ENCODE results near the gene SULF2.

DNA sequence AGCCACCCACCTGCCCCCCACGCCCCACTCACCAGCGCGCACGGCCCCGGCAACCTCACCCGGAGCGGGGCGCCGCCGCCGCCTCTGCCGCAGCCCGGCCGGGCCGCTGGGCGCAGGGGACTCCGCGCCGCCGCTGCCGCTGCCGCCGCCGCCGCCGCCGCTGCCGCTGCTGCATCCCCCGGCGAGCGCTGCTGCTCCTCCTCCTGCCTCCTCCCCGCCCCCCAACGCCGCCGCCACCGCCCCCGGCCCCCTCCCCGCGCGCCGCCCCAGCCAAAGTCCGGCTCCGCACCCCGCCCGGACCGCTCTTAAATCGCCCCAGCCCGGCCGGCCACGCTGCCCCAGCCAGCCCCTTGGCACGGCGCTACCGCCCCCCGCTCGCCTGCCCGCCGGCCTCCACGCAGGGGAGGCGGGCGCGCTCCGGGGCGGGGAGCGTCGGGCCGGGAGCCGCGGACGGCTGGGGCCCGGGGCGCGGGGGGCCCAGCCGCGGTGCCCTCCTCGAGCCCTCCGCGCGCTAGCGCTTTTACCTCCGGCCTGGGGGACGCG, at the start of gene SULF2:
- TF ChIP-seq, protein P1, sequence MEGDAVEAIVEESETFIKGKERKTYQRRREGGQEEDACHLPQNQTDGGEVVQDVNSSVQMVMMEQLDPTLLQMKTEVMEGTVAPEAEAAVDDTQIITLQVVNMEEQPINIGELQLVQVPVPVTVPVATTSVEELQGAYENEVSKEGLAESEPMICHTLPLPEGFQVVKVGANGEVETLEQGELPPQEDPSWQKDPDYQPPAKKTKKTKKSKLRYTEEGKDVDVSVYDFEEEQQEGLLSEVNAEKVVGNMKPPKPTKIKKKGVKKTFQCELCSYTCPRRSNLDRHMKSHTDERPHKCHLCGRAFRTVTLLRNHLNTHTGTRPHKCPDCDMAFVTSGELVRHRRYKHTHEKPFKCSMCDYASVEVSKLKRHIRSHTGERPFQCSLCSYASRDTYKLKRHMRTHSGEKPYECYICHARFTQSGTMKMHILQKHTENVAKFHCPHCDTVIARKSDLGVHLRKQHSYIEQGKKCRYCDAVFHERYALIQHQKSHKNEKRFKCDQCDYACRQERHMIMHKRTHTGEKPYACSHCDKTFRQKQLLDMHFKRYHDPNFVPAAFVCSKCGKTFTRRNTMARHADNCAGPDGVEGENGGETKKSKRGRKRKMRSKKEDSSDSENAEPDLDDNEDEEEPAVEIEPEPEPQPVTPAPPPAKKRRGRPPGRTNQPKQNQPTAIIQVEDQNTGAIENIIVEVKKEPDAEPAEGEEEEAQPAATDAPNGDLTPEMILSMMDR (IDR thresholded peaks at IDR 0.05): no peak
- TF ChIP-seq POLR2A (IDR thresholded peaks at IDR 0.05): no peak

Measured in testis (tissue), 2 donors.